Kidney epithelial cell (primary cell): ENCODE results near the gene ACOT8. TPM values are rescaled to one million over a fixed set of nuclear protein-coding genes. Genes with fewer than 3 reads are reported as not detected.
A peak's percentile ranks its signal among the peaks of the same experiment; 100 is the strongest.
"Not testable (repeated sequence)": the region's sequence is repeated elsewhere in the genome, so short reads cannot be mapped to it uniquely, and the experiment has no call there.

Experiments
- DNase-seq: peaks from one replicate; pipeline ENCODE4 v3.0.0-alpha.2; 2010; ENCODE audit warnings: low read depth
- H3K27me3 ChIP-seq: 2 replicates; pipeline ENCODE4 v1.6.0; 2011; ENCODE audit warnings: low read length; ENCODE audit not compliant: control insufficient read depth, insufficient read depth
- H3K36me3 ChIP-seq: 2 replicates; pipeline ENCODE4 v1.5.1; 2011; ENCODE audit warnings: low read length; ENCODE audit not compliant: control insufficient read depth, insufficient read depth
- H3K4me3 ChIP-seq: 2 replicates; pipeline ENCODE4 v1.5.1; 2011; ENCODE audit warnings: low read depth, mild to moderate bottlenecking, control low read depth, low read length
- total RNA-seq: library from RNA; depleted of rRNA; stranded (reverse); fragments of >200 nt; gene quantifications from 2 replicates; pipeline ENCODE4 v1.2.3, GENCODE V29; 2015
- TF ChIP-seq, protein P1 (sequence below): IDR thresholded peaks from 2 replicates; pipeline ENCODE4 v1.5.1; 2011; ENCODE audit warnings: mild to moderate bottlenecking, moderate library complexity, low read length, control low read depth, inconsistent platforms; ENCODE audit not compliant: insufficient read depth, poor library complexity, severe bottlenecking

Gene ACOT8
- total RNA-seq, 1 donor from 2014 or later = 35.3 TPM

DNA sequence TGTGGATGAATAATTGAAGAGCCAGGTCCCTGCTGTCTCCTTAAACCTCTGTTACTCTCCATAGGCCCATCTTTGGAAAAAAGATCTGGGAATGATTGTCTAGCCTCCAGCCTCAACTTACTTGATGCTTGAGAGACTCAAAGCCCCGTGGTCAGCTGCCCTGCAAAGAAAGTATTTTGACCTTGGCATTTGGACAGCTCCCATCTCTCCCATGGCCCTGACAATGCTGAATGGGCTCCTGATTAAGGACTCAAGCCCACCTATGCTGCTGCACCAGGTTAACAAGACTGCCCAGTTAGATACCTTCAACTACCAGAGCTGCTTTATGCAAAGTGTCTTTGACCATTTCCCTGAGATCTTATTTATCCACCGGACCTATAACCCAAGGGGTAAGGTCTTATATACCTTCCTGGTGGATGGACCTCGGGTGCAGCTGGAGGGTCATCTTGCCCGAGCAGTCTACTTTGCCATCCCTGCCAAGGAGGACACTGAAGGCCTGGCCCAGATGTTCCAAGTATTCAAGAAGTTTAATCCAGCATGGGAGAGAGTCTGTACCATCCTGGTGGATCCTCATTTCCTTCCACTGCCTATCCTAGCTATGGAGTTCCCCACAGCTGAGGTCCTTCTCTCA is 25.4 kb upstream of the ACOT8 start:
- no peaks in the 10 kb centered on the region for H3K27me3 ChIP-seq
- no peak for DNase-seq
- H3K36me3 ChIP-seq = no peaks in the 10 kb centered on the region
- TF ChIP-seq, protein P1, sequence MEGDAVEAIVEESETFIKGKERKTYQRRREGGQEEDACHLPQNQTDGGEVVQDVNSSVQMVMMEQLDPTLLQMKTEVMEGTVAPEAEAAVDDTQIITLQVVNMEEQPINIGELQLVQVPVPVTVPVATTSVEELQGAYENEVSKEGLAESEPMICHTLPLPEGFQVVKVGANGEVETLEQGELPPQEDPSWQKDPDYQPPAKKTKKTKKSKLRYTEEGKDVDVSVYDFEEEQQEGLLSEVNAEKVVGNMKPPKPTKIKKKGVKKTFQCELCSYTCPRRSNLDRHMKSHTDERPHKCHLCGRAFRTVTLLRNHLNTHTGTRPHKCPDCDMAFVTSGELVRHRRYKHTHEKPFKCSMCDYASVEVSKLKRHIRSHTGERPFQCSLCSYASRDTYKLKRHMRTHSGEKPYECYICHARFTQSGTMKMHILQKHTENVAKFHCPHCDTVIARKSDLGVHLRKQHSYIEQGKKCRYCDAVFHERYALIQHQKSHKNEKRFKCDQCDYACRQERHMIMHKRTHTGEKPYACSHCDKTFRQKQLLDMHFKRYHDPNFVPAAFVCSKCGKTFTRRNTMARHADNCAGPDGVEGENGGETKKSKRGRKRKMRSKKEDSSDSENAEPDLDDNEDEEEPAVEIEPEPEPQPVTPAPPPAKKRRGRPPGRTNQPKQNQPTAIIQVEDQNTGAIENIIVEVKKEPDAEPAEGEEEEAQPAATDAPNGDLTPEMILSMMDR = no peak
- no peak overlapping the region for H3K4me3 ChIP-seq

GRCh38 chr20:45880988-45881788 is 24.0 kb upstream of the ACOT8 start, which contains the start of gene ZSWIM1:
TSS of gene ZSWIM1 (plus strand) at chr20:45881227. CDS start at chr20:45882593, 1,366 bp downstream.
- H3K4me3 ChIP-seq = peak within 1 kb of the TSS; percentile 87
- H3K27me3 ChIP-seq = no peaks in the 10 kb centered on the region
- no peaks in the 10 kb centered on the region for H3K36me3 ChIP-seq
- TF ChIP-seq, protein P1 = no peak
- peak; percentile 97 for DNase-seq

DNA sequence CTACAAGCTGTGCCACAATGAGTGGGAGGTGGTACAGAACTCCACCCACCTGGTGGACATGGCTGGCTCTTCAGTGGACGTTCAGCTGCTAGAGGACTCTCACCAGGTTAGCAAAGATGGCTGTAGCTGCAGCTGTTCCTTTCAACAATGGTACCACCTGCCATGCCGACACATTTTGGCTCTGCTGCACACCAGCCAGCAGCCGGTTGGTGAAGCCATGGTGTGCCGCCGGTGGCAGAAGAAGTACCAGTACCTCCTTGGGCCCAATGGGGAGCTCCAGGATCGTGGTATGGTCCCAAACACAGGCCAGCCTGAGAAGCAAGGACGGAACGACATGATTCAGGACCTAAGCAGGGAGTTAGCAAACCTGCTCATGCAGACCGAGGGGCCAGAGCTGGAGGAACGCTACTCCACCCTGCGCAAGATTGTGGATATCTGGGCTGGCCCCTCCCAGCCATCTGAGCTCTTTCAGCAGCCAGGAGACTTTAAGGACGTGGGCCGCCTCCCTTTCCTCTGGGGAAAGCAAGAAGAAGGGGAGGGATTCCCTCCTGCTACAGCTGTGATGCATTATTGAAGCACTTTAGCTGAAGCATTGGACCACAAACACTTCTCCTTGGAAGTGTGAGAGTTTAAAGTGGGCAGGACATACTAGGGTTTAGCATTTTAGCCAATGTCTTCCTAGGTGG is 21.0 kb upstream of the ACOT8 start:
- TF ChIP-seq, protein P1 = no peak
- no peak for DNase-seq
- no peaks in the 10 kb centered on the region for H3K27me3 ChIP-seq
- H3K36me3 ChIP-seq = no peaks in the 10 kb centered on the region
- no peak overlapping the region for H3K4me3 ChIP-seq

DNA sequence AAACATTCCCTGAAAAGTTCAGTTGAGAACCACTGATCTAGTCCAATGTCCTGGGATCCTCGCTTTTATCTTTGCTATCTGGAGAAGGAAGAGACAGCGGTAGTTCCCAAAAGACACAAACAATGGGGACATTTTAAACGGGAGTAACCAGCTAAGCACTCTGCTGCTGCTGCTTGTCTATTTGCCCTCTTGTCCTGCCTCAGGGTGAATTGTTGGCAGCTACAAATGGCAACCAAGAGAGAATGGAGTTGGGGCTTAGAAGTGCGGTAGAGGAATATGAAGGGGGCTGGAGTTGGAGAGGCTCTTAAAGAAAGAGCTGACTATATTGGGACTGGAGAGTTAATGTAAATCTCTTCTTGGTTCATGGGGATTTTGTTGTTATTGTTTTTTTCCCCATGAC is 17.4 kb upstream of the ACOT8 start:
- Histone ChIP-seq H3K27me3 (no peaks in the 10 kb centered on the region), H3K4me3 (no peak overlapping the region), H3K36me3 (no peaks in the 10 kb centered on the region)
- TF ChIP-seq, protein P1 = no peak
- no peak for DNase-seq

DNA sequence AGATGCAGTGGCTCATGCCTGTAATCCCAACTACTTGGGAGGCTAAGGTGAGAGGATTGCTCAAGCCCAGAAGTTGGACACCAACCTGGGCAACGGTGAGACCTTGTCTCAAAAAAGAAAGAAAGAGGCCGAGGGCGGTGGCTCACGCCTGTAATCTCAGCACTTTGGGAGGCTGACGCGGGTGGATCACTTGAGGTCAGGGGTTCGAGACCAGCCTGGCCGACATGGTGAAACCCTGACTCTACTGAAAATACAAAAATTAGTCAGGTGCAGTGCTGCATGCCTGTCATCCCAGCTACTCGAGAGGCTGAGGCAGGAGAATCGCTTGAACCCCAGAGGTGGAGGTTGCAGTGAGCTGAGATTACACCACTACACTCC is 16.9 kb upstream of the ACOT8 start:
- H3K27me3 ChIP-seq, DNase-seq, H3K36me3 ChIP-seq: not testable (repeated sequence)

GRCh38 chr20:45873409-45874103 is 16.4 kb upstream of the ACOT8 start:
- TF ChIP-seq, protein P1 = no peak
- DNase-seq = no peak
- H3K27me3 ChIP-seq = no peaks in the 10 kb centered on the region

More for the DNA sequence above, 16.9 kb upstream of the ACOT8 start:
- not testable (repeated sequence) for H3K4me3 ChIP-seq

More at GRCh38 chr20:45873409-45874103, 16.4 kb upstream of the ACOT8 start:
- Histone ChIP-seq H3K4me3 (no peak overlapping the region), H3K36me3 (no peaks in the 10 kb centered on the region)
